ENCODE results near the gene RNF39.

Gene RNF39

GRCh38 chr6:30062471-30063178 lies 12.9 kb downstream of the RNF39 start:
- H3K36me3 ChIP-seq (ENCODE audit: control insufficient read depth in 1 of 2, insufficient read depth in 2 of 2, low read depth in 1 of 2, low read length in 2 of 2): peaks cover 0 to 27% of the 10 kb centered on the region in 2 experiments
- H3K9me3 ChIP-seq (ENCODE audit: control insufficient read depth, low read length): no peaks in the 10 kb centered on the region
- H2BK5ac ChIP-seq (ENCODE audit: low read depth, low read length, poor library complexity, severe bottlenecking): no peak overlapping the region
- H2BK120ac ChIP-seq (ENCODE audit: low read depth, low read length): no peak overlapping the region
- no peak overlapping the region for H2BK12ac ChIP-seq (ENCODE audit: low read length in 2 of 2)
- no peak overlapping the region for H3K4me2 ChIP-seq (ENCODE audit: low read length, poor library complexity, severe bottlenecking)
- no peak overlapping the region for H3K4ac ChIP-seq (ENCODE audit: low read depth in 1 of 2, low read length in 2 of 2)
- H2AFZ ChIP-seq (ENCODE audit: low read depth, low read length): no peak overlapping the region
- H2AK5ac ChIP-seq (ENCODE audit: low read length, severe bottlenecking): no peak overlapping the region
- H3K18ac ChIP-seq (ENCODE audit: low read depth in 1 of 2, low read length in 2 of 2): no peak overlapping the region
- H3K9ac ChIP-seq (ENCODE audit: low read length): peak overlapping the region; percentile 96
- no peak overlapping the region for H2BK15ac ChIP-seq (ENCODE audit: low read depth, poor library complexity, severe bottlenecking)
- H3K4me3 ChIP-seq (ENCODE audit: insufficient read depth in 1 of 2, low read depth in 1 of 2, low read length in 2 of 2): peak overlapping the region in 1 of 2 experiments; percentile 92
- H3K27ac ChIP-seq (ENCODE audit: low read length, poor library complexity, severe bottlenecking): no peak overlapping the region
- 100% methylated on average over 1 of the region's 7 CpGs for WGBS
- peaks cover 6% of the 10 kb centered on the region for H3K79me1 ChIP-seq (replicated peaks; ENCODE audit: low read length, poor library complexity, severe bottlenecking)
- no peaks in the 10 kb centered on the region for H3K27me3 ChIP-seq (ENCODE audit: control insufficient read depth in 1 of 2, insufficient read depth in 1 of 2, low read length in 2 of 2)
- no peak overlapping the region for H4K91ac ChIP-seq (ENCODE audit: low read length)
- DNase-seq: no peak
- peaks cover 5% of the 10 kb centered on the region for H3K4me1 ChIP-seq (ENCODE audit: control insufficient read depth, insufficient read depth, low read depth, low read length)
- no peak overlapping the region for H3K14ac ChIP-seq (ENCODE audit: low read length in 2 of 2)
- no peak overlapping the region for H4K8ac ChIP-seq (ENCODE audit: low read length)
- H3K23ac ChIP-seq (ENCODE audit: low read length in 2 of 2): no peak overlapping the region

DNA sequence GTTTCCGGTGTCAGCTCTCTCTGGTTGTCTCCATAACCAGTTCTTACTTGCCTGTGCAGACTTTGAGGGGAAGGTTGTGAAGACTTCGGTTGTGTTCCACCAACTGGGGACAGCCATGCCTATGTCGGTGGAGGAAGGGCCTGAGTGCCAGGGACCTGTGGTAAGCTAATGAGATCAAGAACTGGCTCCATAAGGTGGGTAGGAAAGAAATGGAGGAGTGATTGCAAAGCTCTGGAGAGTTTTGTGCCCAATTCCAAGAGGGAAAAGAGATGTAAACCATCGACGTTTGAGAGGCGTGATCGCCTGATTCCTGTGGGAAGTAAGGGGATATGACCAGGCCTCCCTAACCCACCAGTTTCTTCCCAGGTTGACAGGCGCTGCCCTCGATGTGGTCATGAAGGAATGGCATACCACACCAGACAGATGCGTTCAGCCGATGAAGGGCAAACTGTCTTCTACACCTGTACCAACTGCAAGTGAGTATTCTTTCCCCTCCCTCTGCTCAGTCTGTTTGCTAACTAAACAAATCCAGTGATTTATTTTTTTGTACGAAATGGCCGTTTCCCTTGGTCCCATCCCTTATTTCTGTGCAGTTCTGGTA lies 13.6 kb downstream of the RNF39 start:
- Histone ChIP-seq H3K36me3 (ENCODE audit: control insufficient read depth in 1 of 2, insufficient read depth in 2 of 2, low read depth in 1 of 2, low read length in 2 of 2) (peaks cover 0 to 34% of the 10 kb centered on the region in 2 experiments), H4K91ac (ENCODE audit: low read length) (no peak overlapping the region), H3K4me1 (ENCODE audit: control insufficient read depth, insufficient read depth, low read depth, low read length) (peaks cover 5% of the 10 kb centered on the region), H2BK15ac (ENCODE audit: low read depth, poor library complexity, severe bottlenecking) (no peak overlapping the region), H3K4ac (ENCODE audit: low read depth in 1 of 2, low read length in 2 of 2) (peak overlapping the region in 1 of 2 experiments; percentile 80), H3K23ac (ENCODE audit: low read length in 2 of 2) (peak overlapping the region in 1 of 2 experiments; percentile 57), H2AK5ac (ENCODE audit: low read length, severe bottlenecking) (peak overlapping the region; percentile 6), H3K4me2 (ENCODE audit: low read length, poor library complexity, severe bottlenecking) (peak overlapping the region; percentile 68), H2BK120ac (ENCODE audit: low read depth, low read length) (no peak overlapping the region), H3K18ac (ENCODE audit: low read depth in 1 of 2, low read length in 2 of 2) (peak overlapping the region in 1 of 2 experiments; percentile 79), H3K9me3 (ENCODE audit: control insufficient read depth, low read length) (no peaks in the 10 kb centered on the region), H3K9ac (ENCODE audit: low read length) (peak overlapping the region; percentile 96), H3K14ac (ENCODE audit: low read length in 2 of 2) (peak overlapping the region in 1 of 2 experiments; percentile 3), H2BK12ac (ENCODE audit: low read length in 2 of 2) (peak overlapping the region in 1 of 2 experiments; percentile 15), H2BK5ac (ENCODE audit: low read depth, low read length, poor library complexity, severe bottlenecking) (no peak overlapping the region), H3K27ac (ENCODE audit: low read length, poor library complexity, severe bottlenecking) (no peak overlapping the region), H2AFZ (ENCODE audit: low read depth, low read length) (peak overlapping the region; percentile 83), H3K4me3 (ENCODE audit: insufficient read depth in 1 of 2, low read depth in 1 of 2, low read length in 2 of 2) (peak overlapping the region; percentile 63 to 92), H4K8ac (ENCODE audit: low read length) (peak overlapping the region; percentile 41), H3K27me3 (ENCODE audit: control insufficient read depth in 1 of 2, insufficient read depth in 1 of 2, low read length in 2 of 2) (no peaks in the 10 kb centered on the region), H3K79me1 (replicated peaks; ENCODE audit: low read length, poor library complexity, severe bottlenecking) (peaks cover 6% of the 10 kb centered on the region)
- DNase-seq: no peak
- whole genome bisulfite sequencing: 58% methylated on average over 11 of the region's 13 CpGs

- Histone ChIP-seq H3K14ac (ENCODE audit: low read length in 2 of 2) (peak within 1 kb of the TSS in 1 of 2 experiments; percentile 3), H3K79me1 (replicated peaks; ENCODE audit: low read length, poor library complexity, severe bottlenecking) (peaks cover 6% of the 10 kb centered on the region), H3K4me1 (ENCODE audit: control insufficient read depth, insufficient read depth, low read depth, low read length) (peaks cover 5% of the 10 kb centered on the region), H3K9ac (ENCODE audit: low read length) (peak within 1 kb of the TSS; percentile 96), H3K27me3 (ENCODE audit: control insufficient read depth in 1 of 2, insufficient read depth in 1 of 2, low read length in 2 of 2) (no peaks in the 10 kb centered on the region), H3K27ac (ENCODE audit: low read length, poor library complexity, severe bottlenecking) (peak within 1 kb of the TSS; percentile 72), H3K36me3 (ENCODE audit: control insufficient read depth in 1 of 2, insufficient read depth in 2 of 2, low read depth in 1 of 2, low read length in 2 of 2) (peaks cover 0 to 38% of the 10 kb centered on the region in 2 experiments), H3K18ac (ENCODE audit: low read depth in 1 of 2, low read length in 2 of 2) (peak within 1 kb of the TSS; percentile 26 to 79), H2BK15ac (ENCODE audit: low read depth, poor library complexity, severe bottlenecking) (no peak within 1 kb of the TSS), H4K8ac (ENCODE audit: low read length) (peak within 1 kb of the TSS; percentile 94), H3K4ac (ENCODE audit: low read depth in 1 of 2, low read length in 2 of 2) (peak within 1 kb of the TSS; percentile 21 to 80), H3K4me2 (ENCODE audit: low read length, poor library complexity, severe bottlenecking) (peak within 1 kb of the TSS; percentile 68), H2BK12ac (ENCODE audit: low read length in 2 of 2) (peak within 1 kb of the TSS in 1 of 2 experiments; percentile 15), H3K9me3 (ENCODE audit: control insufficient read depth, low read length) (no peaks in the 10 kb centered on the region), H2AK5ac (ENCODE audit: low read length, severe bottlenecking) (peak within 1 kb of the TSS; percentile 6), H2BK120ac (ENCODE audit: low read depth, low read length) (no peak within 1 kb of the TSS), H3K23ac (ENCODE audit: low read length in 2 of 2) (peak within 1 kb of the TSS in 1 of 2 experiments; percentile 57), H3K4me3 (ENCODE audit: insufficient read depth in 1 of 2, low read depth in 1 of 2, low read length in 2 of 2) (peak within 1 kb of the TSS; percentile 68 to 92), H2BK5ac (ENCODE audit: low read depth, low read length, poor library complexity, severe bottlenecking) (no peak within 1 kb of the TSS), H4K91ac (ENCODE audit: low read length) (no peak within 1 kb of the TSS), H2AFZ (ENCODE audit: low read depth, low read length) (peak within 1 kb of the TSS; percentile 83)
- WGBS: under 1% methylated on average over 43 of the region's 48 CpGs
- DNase-seq: peak; percentile 97
Measured at GRCh38 chr6:30061092-30061857, 14.3 kb downstream of the RNF39 start, which contains the start of gene POLR1H. POLR1H (plus strand) TSS chr6:30061265; CDS start chr6:30061525, 260 bp downstream.
